WTC11 (cell line): Measurements from ENCODE around the gene CACNA1C.

Experiments
- EMX1 ChIP-seq: fragments of 250-450 bp; sonication (Bioruptor Pico); IDR thresholded peaks from 2 replicates; pipeline ENCODE4 v1.8.0; 2021; ENCODE audit warnings: mild to moderate bottlenecking
- ZNF232 ChIP-seq: sonication (generic); formaldehyde crosslinking; IDR thresholded peaks from 2 replicates; pipeline ENCODE4 v1.8.0; 2022; ENCODE audit warnings: mild to moderate bottlenecking, missing genetic modification reagents
- TF ChIP-seq, protein P1 (sequence below): fragments of 200-600 bp; IDR thresholded peaks from 2 replicates; pipeline ENCODE4 v1.8.0; 2022; ENCODE audit warnings: antibody characterized with exemption

DNA sequence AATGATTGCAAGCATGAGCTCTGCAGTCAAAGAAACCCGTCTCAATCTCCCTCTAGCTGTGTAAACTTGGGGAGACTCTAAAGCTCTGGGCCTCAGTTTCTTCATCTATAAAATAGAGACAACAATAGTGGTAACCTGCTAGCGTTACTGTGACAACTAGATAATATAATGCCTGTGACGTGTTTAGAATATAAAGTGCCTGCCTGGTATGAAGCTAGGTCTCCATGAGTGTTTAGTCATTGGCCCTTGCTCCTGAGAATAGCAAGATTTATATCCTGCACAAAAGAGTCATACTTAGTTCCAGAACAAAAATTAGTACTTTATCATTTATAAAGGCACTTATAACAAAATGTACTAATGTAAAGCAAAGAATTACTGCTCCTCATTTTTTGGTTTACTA is 39.7 kb upstream of the CACNA1C start:
- TF ChIP-seq EMX1 (CRISPR knock-in tag) (no peak), ZNF232 (no peak)
- TF ChIP-seq, protein P1, sequence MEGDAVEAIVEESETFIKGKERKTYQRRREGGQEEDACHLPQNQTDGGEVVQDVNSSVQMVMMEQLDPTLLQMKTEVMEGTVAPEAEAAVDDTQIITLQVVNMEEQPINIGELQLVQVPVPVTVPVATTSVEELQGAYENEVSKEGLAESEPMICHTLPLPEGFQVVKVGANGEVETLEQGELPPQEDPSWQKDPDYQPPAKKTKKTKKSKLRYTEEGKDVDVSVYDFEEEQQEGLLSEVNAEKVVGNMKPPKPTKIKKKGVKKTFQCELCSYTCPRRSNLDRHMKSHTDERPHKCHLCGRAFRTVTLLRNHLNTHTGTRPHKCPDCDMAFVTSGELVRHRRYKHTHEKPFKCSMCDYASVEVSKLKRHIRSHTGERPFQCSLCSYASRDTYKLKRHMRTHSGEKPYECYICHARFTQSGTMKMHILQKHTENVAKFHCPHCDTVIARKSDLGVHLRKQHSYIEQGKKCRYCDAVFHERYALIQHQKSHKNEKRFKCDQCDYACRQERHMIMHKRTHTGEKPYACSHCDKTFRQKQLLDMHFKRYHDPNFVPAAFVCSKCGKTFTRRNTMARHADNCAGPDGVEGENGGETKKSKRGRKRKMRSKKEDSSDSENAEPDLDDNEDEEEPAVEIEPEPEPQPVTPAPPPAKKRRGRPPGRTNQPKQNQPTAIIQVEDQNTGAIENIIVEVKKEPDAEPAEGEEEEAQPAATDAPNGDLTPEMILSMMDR, result no peak
